HEK293T (cell line): ENCODE measurements around the gene TMCC3.

Experiments used
- ARNT ChIP-seq: fragments of 450-650 bp; IDR thresholded peaks from 2 replicates; pipeline ENCODE4 v1.6.1; 2017; ENCODE audit warnings: mild to moderate bottlenecking
- FOXK2 ChIP-seq: fragments of 450-650 bp; IDR thresholded peaks from 2 replicates; pipeline ENCODE4 v1.6.1; 2016; ENCODE audit warnings: mild to moderate bottlenecking
- L3MBTL2 ChIP-seq: fragments of 450-650 bp; conservative IDR thresholded peaks from 2 replicates; pipeline ENCODE4 v1.6.1; 2016; ENCODE audit warnings: mild to moderate bottlenecking
- LEF1 ChIP-seq: fragments of 450-650 bp; IDR thresholded peaks from 2 replicates; pipeline ENCODE4 v1.6.1; 2017; ENCODE audit warnings: mild to moderate bottlenecking, borderline replicate concordance
- NFRKB ChIP-seq: fragments of 450-650 bp; IDR thresholded peaks from 2 replicates; pipeline ENCODE4 v1.6.1; 2016; ENCODE audit warnings: mild to moderate bottlenecking, moderate library complexity
- TARDBP ChIP-seq: fragments of 450-650 bp; IDR thresholded peaks from 2 replicates; pipeline ENCODE4 v1.6.1; 2016
- TF ChIP-seq, protein P1 (sequence below): fragments of 450-650 bp; IDR thresholded peaks from 2 replicates; pipeline ENCODE4 v1.6.1; 2016

DNA sequence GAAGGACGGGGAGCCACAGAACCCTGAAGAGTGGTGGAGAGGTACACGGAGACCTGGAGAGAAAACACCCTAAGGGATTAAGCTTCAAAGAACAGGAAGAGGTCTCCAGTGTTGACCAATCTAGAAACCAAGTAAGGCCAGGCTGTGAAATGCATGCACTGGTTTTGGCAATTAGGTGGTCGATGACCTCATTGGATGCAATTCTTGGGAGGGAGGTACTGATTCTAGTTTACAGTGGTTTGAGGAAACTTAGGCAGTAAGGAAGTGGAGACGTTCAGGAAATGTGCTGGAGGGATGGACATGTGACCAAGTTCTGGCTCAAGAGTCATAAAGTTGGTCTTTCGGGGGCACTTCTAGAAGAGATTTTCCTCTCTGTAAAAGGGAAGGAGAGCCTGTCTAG is 99.4 kb downstream of the TMCC3 start:
- TF ChIP-seq ARNT, result no peak
- TF ChIP-seq TARDBP, result no peak
- TF ChIP-seq FOXK2, result no peak
- TF ChIP-seq, protein P1, sequence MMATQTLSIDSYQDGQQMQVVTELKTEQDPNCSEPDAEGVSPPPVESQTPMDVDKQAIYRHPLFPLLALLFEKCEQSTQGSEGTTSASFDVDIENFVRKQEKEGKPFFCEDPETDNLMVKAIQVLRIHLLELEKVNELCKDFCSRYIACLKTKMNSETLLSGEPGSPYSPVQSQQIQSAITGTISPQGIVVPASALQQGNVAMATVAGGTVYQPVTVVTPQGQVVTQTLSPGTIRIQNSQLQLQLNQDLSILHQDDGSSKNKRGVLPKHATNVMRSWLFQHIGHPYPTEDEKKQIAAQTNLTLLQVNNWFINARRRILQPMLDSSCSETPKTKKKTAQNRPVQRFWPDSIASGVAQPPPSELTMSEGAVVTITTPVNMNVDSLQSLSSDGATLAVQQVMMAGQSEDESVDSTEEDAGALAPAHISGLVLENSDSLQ, result no peak
- no peak for TF ChIP-seq L3MBTL2
- no peak for TF ChIP-seq NFRKB
- no peak for TF ChIP-seq LEF1
